GM18861 (cell line): ENCODE measurements around the gene BICC1.

ENCODE experiments used
- ATAC-seq: cut with Tn5 transposase; IDR thresholded peaks from one replicate; pipeline ENCODE4 v1.9.1; 2021; ENCODE audit not compliant: unreplicated experiment

BICC1 gene

GRCh38 chr10:58818900-58819299, 306.2 kb downstream of the BICC1 start:
- no peak for ATAC-seq

- ATAC-seq = no peak
Observed at GRCh38 chr10:58820386-58820785, 307.7 kb downstream of the BICC1 start.

GRCh38 chr10:58820861-58821751, 308.4 kb downstream of the BICC1 start:
- ATAC-seq = no peak

- no peak for ATAC-seq
Observed at GRCh38 chr10:58821752-58822056, 309.0 kb downstream of the BICC1 start.

GRCh38 chr10:58823983-58824382, 311.3 kb downstream of the BICC1 start:
- ATAC-seq = no peak

- ATAC-seq = no peak
Observed at GRCh38 chr10:58824396-58824795, 311.7 kb downstream of the BICC1 start.

DNA sequence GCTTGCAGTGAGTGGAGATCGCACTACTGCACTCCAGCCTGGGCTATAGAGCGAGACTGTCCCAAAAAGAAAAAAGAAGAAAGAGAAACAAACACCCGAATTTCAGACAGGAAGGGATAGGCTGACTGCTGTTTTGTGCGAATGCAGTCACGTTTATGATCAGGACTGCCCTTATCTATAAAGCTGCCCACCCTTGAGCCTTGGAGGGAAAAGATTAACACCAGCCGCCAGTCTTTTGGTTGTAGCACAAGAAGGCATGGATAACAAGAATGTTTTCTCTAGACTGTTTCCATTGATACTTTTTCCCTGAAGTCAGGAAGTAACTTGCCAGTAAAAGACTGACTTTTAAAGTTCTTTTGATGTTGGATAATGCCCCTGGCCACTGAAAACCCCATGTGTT, 314.0 kb downstream of the BICC1 start:
- no peak for ATAC-seq

- ATAC-seq = no peak
Observed at GRCh38 chr10:58827381-58827780, 314.7 kb downstream of the BICC1 start.

GRCh38 chr10:58829839-58830238, 317.2 kb downstream of the BICC1 start:
- ATAC-seq = no peak

- ATAC-seq = no peak
Observed at GRCh38 chr10:58830697-58831096, 318.0 kb downstream of the BICC1 start.

DNA sequence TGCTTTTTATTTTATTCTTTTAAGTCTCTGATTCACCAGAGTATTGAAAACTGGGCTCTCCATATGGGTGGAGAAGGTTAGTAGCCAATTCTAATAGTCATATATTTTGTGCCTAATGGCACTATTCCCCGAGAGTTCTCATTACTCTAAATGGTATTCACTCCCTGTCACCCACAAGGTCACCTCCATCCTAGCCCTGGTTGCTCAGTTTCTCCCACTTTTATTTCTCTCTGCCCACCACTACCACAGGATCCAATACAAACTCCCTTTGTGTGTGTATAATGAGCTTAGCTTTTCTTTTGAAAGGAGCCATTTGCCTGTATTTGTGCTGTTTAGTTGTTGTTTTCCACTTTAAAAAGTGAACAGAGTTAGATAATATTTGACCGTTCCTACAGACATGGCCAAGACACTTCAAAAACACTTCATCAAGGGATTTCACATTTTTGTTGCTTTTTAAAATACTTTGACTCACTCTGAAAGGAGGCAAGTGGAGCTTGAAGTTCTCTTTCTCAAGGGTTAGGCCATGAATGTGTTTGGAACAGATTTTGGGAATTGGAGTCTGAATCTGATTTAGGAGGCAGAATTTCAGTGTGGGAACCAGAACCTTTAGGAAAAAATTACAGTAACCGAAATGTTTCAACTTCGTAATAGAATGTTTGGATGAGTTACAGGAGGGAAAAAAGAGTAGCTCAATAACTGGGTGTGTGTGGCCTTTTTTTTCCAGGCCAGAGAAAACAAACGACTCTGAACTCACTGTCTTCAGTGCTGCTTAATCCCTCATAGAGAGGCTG, 321.3 kb downstream of the BICC1 start:
- no peak for ATAC-seq

DNA sequence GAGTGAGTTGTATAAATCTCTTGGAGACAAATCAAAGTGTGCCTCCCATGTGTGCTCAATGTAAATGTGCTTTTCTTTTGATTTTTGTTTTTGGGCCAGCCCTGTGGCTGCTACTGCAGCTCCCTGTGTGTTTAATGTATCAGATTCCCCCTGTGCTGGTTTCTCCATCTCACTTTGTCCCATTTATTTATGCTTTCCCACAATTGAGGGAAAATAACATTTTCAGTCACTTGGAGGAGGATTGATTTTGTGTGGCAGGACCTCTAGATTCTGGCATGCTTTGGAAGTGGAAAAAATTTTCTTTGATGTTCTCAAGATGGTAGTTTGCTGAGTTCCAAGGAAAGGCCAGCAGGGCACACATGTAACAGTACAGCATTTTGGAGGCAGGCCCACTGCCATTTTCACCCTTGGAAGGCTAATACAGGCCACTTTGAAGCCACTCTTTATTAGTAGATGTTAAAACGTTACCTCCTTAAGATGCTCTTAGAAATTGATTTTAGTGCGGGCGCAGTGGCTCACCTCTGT, 323.6 kb downstream of the BICC1 start:
- no peak for ATAC-seq

- ATAC-seq = no peak
Observed at GRCh38 chr10:58836991-58837575, 324.4 kb downstream of the BICC1 start.

GRCh38 chr10:58837826-58838225, 325.2 kb downstream of the BICC1 start:
- no peak for ATAC-seq

GRCh38 chr10:58838561-58839208, 326.0 kb downstream of the BICC1 start:
- ATAC-seq = no peak

GRCh38 chr10:58839771-58840170, 327.1 kb downstream of the BICC1 start:
- ATAC-seq = no peak

DNA sequence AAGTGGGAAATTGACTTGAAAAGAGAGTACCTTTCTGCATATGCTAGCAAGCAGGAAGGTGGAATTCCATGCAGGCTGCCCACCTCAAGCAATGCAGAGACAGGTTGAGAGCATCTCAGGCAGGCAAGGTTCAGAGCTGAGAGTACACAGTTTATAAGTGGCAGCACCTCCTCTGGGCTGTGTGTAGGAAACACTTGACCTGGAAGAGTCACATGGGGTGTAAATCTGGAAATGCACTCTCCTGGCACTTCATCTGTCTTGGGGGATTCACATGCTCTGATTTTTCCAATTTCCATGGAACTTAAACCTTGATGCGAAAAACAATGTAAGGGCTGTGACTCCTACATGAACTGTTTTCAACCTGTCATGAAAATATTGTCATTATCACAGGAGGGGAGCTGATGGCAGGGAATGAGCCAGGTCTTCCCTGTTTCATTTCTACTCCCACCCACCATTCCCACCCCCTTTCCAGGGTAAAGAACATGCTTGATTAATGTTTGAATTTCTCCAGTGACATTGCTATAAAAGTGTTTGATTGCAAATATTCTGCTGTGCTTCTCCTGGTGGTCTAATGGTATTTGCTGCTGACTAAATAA, 328.3 kb downstream of the BICC1 start:
- ATAC-seq = no peak

DNA sequence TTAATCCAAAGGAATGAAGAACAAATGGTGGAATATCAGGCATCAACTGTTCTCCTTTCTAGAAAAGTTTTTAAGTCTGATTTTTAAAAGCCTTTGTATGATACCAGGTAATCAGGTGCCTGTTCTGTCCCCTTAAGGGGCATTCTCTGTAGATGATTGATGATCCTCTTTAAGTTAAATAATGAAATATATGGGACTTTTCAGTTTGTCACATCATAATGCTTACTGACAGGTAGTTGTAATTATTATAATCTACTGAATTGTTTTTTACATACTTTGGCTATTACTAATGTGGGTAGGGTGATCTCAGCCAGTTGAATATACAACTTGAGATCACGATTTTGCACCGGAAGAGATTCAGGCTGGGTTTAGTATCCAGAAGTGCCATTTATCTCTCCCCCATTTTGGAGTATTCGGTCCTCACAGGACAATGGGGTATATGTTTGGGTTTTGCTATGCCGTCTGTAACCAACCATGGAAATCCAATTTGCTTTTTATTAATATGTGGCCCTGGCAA, 330.2 kb downstream of the BICC1 start:
- ATAC-seq = no peak

DNA sequence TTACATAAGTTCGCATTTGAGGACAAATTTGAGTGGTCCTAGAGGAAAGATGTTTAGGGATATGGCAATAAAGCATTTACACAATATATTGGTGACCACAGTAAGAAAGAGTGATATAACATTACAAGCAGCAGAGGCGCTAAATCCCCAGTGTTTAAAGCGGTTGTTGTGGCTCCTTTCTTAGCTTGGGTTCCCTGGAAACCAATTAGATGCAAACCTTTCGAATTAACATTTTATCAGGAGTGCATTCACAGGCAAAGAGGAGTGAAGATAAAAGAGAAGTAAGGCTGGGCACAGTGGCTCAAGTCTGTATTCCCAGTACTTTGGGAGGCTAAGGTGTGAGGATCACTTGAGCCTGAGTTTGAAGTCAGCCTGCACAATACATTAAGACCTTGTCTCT, 331.1 kb downstream of the BICC1 start:
- ATAC-seq = no peak

DNA sequence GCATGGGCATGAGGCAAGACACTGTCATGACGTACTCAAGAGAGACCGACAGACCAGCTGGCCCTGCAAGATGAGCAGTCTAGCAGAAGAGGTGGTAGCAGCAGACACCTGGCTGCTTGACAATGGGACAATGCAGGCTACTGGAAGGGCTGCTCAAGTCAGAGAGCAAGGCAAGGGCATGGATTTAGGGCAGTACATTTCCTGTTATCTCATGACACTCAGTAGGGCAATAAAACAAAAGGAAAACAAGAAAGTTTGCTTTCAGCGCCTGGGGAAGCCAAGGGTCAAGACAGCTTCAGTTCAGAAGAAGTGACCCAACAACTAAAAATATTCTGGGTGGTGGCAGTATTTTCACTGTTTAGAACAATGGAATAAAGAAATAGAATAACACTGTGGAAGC, 332.0 kb downstream of the BICC1 start:
- no peak for ATAC-seq

DNA sequence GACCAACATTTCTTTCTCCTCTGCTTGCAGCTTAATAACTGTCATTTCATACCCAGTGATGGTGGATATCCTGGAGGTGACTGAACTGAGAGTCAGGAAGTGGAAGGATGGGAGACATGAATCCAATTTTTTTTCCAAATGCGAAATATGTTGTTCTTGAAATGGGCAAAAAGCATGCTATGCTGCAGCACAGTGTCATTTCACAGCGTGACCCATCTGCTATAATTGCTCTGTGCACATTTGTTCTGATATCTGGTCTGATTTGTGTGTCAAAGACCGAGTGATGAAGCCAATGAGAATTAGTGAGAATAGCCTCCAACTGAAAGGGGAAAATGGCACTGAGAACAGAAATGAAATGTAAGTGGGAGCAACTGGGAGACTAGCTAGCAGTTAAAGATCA, 334.2 kb downstream of the BICC1 start:
- no peak for ATAC-seq
